ENCODE measurements around the gene KIF3B.

GRCh38 chr20:32365564-32365963, 88.1 kb downstream of the KIF3B start:
- TF ChIP-seq CTCF (IDR thresholded peaks at IDR 0.05; ENCODE audit: low read length) (no peak), EZH2 (optimal IDR thresholded peaks at IDR 0.05; ENCODE audit: low read depth, low read length) (no peak)
